ENCODE data around the gene GNB1L.

DNA sequence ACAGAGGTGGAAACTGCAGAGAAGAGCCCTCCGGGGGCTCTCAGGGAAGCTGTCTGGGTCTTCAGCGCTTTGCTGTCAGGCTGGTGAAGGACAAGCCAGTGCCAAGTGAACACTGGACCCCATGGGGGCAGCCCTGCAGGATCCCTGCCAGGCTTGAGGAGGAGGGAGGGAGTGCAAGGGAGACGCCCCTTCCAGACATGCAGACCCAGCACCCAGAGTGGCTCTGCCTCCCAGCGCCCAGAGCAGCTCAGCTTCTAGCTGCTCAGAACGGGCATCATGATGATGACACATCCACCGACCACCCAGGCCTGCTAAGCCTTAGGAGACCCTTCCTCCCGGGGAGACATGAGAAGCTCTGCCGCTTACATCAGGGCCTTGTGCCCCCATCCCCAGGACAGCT, 54.4 kb downstream of the GNB1L start:
- TF ChIP-seq, protein P1, sequence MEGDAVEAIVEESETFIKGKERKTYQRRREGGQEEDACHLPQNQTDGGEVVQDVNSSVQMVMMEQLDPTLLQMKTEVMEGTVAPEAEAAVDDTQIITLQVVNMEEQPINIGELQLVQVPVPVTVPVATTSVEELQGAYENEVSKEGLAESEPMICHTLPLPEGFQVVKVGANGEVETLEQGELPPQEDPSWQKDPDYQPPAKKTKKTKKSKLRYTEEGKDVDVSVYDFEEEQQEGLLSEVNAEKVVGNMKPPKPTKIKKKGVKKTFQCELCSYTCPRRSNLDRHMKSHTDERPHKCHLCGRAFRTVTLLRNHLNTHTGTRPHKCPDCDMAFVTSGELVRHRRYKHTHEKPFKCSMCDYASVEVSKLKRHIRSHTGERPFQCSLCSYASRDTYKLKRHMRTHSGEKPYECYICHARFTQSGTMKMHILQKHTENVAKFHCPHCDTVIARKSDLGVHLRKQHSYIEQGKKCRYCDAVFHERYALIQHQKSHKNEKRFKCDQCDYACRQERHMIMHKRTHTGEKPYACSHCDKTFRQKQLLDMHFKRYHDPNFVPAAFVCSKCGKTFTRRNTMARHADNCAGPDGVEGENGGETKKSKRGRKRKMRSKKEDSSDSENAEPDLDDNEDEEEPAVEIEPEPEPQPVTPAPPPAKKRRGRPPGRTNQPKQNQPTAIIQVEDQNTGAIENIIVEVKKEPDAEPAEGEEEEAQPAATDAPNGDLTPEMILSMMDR (conservative IDR thresholded peaks at IDR 0.05) = no peak
- no peak for TF ChIP-seq EZH2 (IDR thresholded peaks at IDR 0.05; ENCODE audit: low read depth)
